HG03469 (cell line): ENCODE measurements around the gene MT1H.
"Not testable (repeated sequence)": the region's sequence is repeated elsewhere in the genome, so short reads cannot be mapped to it uniquely, and the experiment has no call there.

ENCODE experiments used
- ATAC-seq: cut with Tn5 transposase; IDR thresholded peaks from one replicate; pipeline ENCODE4 v1.9.1; 2021; ENCODE audit warnings: mild to moderate bottlenecking, moderate library complexity, moderate number of reproducible peaks; ENCODE audit not compliant: unreplicated experiment

The MT1H gene

GRCh38 chr16:56717532-56717931 lies 47.9 kb downstream of the MT1H start:
- ATAC-seq, result not testable (repeated sequence)
